Hepatocyte (in vitro differentiated cells): ENCODE data around the gene TCEA3. TPM values are rescaled to one million over a fixed set of nuclear protein-coding genes. Genes with fewer than 3 reads are reported as not detected.
A peak's percentile ranks its signal among the peaks of the same experiment; 100 is the strongest.

ENCODE experiments used
- DNase-seq: peaks from one replicate; pipeline ENCODE4 v3.0.0-alpha.2; 2016; ENCODE audit warnings: low spot score
- H2AFZ ChIP-seq: fragments of 200-600 bp; sonication (generic); 2 replicates; pipeline ENCODE4 v1.6.0; 2016; ENCODE audit warnings: antibody characterized with exemption, mild to moderate bottlenecking
- H3K27ac ChIP-seq: fragments of 200-600 bp; sonication (generic); 2 replicates; pipeline ENCODE4 v1.5.1; 2016; ENCODE audit warnings: mild to moderate bottlenecking
- H3K27me3 ChIP-seq: fragments of 200-600 bp; sonication (generic); 2 replicates; pipeline ENCODE4 v1.6.1; 2016
- H3K36me3 ChIP-seq: fragments of 200-600 bp; sonication (generic); replicated peaks from 2 replicates; pipeline ENCODE4 v1.5.1; 2016; ENCODE audit warnings: low read depth; ENCODE audit not compliant: insufficient read depth
- H3K4me1 ChIP-seq: fragments of 200-600 bp; sonication (generic); 2 replicates; pipeline ENCODE4 v1.5.1; 2016; ENCODE audit warnings: mild to moderate bottlenecking, moderate library complexity; ENCODE audit not compliant: insufficient read depth
- H3K4me2 ChIP-seq: fragments of 200-600 bp; sonication (generic); 2 replicates; pipeline ENCODE4 v1.6.0; 2016
- H3K4me3 ChIP-seq: fragments of 200-600 bp; sonication (generic); 2 replicates; pipeline ENCODE4 v1.5.1; 2016; ENCODE audit warnings: mild to moderate bottlenecking
- H3K79me2 ChIP-seq: fragments of 200-600 bp; sonication (generic); 2 replicates; pipeline ENCODE4 v1.6.0; 2017; ENCODE audit warnings: mild to moderate bottlenecking
- H3K9me2 ChIP-seq: fragments of 200-600 bp; sonication (generic); replicated peaks from 2 replicates; pipeline ENCODE4 v1.6.0; 2017; ENCODE audit warnings: mild to moderate bottlenecking; ENCODE audit not compliant: insufficient read depth
- H3K9me3 ChIP-seq: fragments of 200-600 bp; sonication (generic); 2 replicates; pipeline ENCODE4 v1.5.1; 2016; ENCODE audit warnings: low read depth, mild to moderate bottlenecking
- H4K20me1 ChIP-seq: fragments of 200-600 bp; sonication (generic); 2 replicates; pipeline ENCODE4 v1.6.0; 2016; ENCODE audit warnings: mild to moderate bottlenecking; ENCODE audit not compliant: insufficient read depth, poor library complexity, severe bottlenecking
- EZH2 ChIP-seq: fragments of 200-600 bp; sonication (generic); IDR thresholded peaks from 2 replicates; pipeline ENCODE4 v1.6.1; 2016; ENCODE audit warnings: antibody characterized with exemption, mild to moderate bottlenecking, borderline replicate concordance
- EZH2phosphoT487 ChIP-seq: fragments of 200-600 bp; sonication (generic); IDR thresholded peaks from one replicate; pipeline ENCODE4 v1.6.1; 2018; ENCODE audit warnings: antibody characterized with exemption, mild to moderate bottlenecking, low read depth, moderate library complexity; ENCODE audit not compliant: unreplicated experiment, severe bottlenecking
- WGBS: methylation state at CpG from one replicate; pipeline ENCODE4 v1.1.6; 2016; ENCODE audit warnings: low lambda C conversion rate; ENCODE audit errors: missing lambda C conversion rate; 5-methylcytosine and 5-hydroxymethylcytosine counted together
- polyA plus RNA-seq: library from polyadenylated mRNA; unstranded; fragments of >200 nt; fragmentation: Nextera tagmentation; extraction: Ambion mirVana; gene quantifications from 2 replicates; pipeline ENCODE4 v1.2.1, GENCODE V29; 2016
- total RNA-seq: library from RNA; depleted of rRNA; stranded (reverse); fragments of >200 nt; gene quantifications from 2 replicates; pipeline ENCODE4 v1.2.3, GENCODE V29; 2014
- TF ChIP-seq, protein P1 (sequence below): fragments of 200-600 bp; sonication (generic); IDR thresholded peaks from 2 replicates; pipeline ENCODE4 v1.5.1; 2016; ENCODE audit warnings: antibody characterized with exemption, mild to moderate bottlenecking; ENCODE audit not compliant: poor library complexity

The TCEA3 gene
- total and polyA plus RNA-seq, 2 experiments from 2014 or later = 30.2 to 31.2 TPM

DNA sequence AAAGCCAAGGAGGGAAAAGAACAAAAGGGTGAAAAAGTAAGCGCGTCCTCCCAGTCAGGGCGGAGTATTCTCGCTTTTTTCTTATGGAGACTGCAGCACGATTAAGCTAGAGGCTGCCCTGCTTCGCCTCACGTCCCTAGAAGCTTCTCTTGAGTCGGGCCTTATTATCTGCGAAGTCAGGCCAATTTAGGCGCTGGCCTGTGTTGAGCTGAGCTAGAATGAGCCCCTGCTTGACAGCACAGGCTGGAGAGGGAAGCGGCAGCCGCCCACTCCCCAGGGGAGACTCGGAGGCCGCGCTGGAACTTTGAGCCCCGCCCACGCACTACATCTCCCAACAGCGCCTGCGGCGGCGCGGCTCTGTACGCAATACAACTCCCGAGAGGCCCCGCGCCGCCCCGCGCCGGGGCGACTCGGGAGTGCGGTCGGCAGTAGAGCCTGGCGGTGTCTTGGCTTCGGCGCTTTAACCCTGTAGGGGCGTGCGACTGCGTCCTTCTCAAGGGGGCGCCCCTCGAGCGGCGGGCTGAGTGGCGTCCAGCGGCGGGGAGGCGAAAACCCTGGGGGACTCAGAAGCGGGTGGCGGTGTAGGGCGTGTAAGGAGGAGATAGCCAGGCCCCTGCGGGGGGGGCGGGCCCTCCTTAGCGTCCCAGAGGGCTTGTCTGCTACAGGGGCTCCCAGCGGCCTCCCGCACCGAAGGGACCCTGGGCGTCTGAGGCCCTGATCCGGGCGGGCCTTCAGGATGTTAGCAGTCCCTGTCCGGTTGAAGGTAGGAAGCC lies 55.8 kb downstream of the TCEA3 start:
- TF ChIP-seq EZH2phosphoT487 = no peak
- TF ChIP-seq, protein P1, sequence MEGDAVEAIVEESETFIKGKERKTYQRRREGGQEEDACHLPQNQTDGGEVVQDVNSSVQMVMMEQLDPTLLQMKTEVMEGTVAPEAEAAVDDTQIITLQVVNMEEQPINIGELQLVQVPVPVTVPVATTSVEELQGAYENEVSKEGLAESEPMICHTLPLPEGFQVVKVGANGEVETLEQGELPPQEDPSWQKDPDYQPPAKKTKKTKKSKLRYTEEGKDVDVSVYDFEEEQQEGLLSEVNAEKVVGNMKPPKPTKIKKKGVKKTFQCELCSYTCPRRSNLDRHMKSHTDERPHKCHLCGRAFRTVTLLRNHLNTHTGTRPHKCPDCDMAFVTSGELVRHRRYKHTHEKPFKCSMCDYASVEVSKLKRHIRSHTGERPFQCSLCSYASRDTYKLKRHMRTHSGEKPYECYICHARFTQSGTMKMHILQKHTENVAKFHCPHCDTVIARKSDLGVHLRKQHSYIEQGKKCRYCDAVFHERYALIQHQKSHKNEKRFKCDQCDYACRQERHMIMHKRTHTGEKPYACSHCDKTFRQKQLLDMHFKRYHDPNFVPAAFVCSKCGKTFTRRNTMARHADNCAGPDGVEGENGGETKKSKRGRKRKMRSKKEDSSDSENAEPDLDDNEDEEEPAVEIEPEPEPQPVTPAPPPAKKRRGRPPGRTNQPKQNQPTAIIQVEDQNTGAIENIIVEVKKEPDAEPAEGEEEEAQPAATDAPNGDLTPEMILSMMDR = peak; percentile 20
- Histone ChIP-seq H3K27me3 (no peaks in the 10 kb centered on the region), H3K4me1 (peaks cover 28% of the 10 kb centered on the region), H3K4me3 (peak overlapping the region; percentile 84), H3K4me2 (peak overlapping the region; percentile 87), H3K36me3 (peaks cover 15% of the 10 kb centered on the region), H3K27ac (peak overlapping the region; percentile 97), H2AFZ (peak overlapping the region; percentile 98), H3K9me2 (no peaks in the 10 kb centered on the region), H4K20me1 (no peaks in the 10 kb centered on the region), H3K79me2 (peaks cover 66% of the 10 kb centered on the region), H3K9me3 (peaks cover 14% of the 10 kb centered on the region)
- WGBS = under 1% methylated on average over 51 of the region's 61 CpGs
- peak; percentile 99 for DNase-seq

DNA sequence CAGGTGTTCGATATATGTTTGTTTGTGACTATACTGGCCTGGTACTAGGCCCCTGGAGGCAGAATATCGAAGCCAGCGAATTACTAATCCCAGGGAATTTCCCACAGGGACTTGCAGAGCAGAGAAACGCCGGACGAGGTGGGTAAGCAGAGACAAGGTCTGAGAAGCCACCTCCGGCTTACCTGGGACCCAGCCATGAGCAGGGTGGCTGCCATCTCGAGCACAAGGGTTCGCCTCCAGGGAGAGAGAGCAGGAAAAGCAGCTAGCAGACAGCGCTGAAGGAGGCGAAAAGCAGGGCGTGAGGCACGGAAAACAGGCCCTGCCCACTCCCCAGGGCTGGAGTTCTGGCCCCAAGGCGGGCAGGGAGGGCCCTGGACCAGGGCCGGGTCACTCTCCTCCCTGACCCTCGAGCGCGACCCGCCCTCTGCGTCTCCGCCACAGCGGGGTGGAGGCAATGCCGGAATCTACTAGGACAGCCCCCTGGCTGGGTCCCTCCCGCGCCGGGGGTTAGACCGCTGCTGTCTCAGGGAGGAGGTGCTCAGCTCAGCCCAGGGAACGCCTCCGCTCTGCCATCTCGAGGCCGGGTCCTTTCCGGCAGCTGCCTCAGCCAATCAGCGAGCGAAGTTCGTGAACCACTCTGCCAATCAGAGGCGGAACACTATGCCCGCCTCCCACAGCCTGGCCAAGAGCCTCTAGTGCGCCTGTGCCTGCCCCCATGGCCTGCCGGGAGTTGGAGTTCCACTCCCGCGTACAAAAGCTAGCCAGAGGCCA lies 56.6 kb downstream of the TCEA3 start:
- Histone ChIP-seq H3K27me3 (no peaks in the 10 kb centered on the region), H3K79me2 (peaks cover 67% of the 10 kb centered on the region)
- 7% methylated on average over 33 of the region's 41 CpGs for WGBS

DNA sequence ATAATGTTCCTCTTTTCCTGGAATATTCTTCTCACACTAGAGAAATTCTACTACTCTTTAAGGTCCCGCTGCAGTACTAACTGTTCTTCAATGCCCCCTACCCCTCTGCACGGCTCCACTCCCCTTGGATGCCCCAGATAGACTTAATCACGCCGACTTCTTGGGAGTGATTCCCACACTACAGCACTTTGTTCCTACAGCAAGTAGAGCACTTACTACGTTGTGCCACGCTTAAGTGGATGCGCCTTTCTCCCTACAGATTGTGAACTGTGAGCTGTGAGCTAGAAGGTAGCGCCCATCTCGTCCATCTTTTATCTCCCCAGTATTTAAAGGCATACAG lies 57.1 kb downstream of the TCEA3 start:
- Histone ChIP-seq H3K36me3 (peaks cover 24% of the 10 kb centered on the region), H3K9me2 (no peaks in the 10 kb centered on the region), H2AFZ (peak overlapping the region; percentile 30), H3K79me2 (peaks cover 65% of the 10 kb centered on the region), H3K27me3 (no peaks in the 10 kb centered on the region), H3K4me1 (peaks cover 28% of the 10 kb centered on the region), H3K4me3 (peak overlapping the region; percentile 32), H3K27ac (peak overlapping the region; percentile 83), H4K20me1 (no peaks in the 10 kb centered on the region), H3K4me2 (peak overlapping the region; percentile 77), H3K9me3 (peaks cover 27% of the 10 kb centered on the region)
- DNase-seq = no peak
- WGBS = 76% methylated on average over 9 of the region's 9 CpGs
- no peak for TF ChIP-seq EZH2phosphoT487
- TF ChIP-seq, protein P1 = no peak
- TF ChIP-seq EZH2 = no peak

More for the DNA sequence above, 56.6 kb downstream of the TCEA3 start:
- Histone ChIP-seq H3K4me1 (peaks cover 28% of the 10 kb centered on the region), H3K9me3 (peaks cover 21% of the 10 kb centered on the region), H2AFZ (peak overlapping the region; percentile 98), H4K20me1 (no peaks in the 10 kb centered on the region), H3K9me2 (no peaks in the 10 kb centered on the region), H3K4me3 (peak overlapping the region; percentile 84), H3K4me2 (peak overlapping the region; percentile 87), H3K27ac (peak overlapping the region; percentile 97), H3K36me3 (peaks cover 18% of the 10 kb centered on the region)
- no peak for TF ChIP-seq EZH2
- TF ChIP-seq, protein P1 = no peak
- TF ChIP-seq EZH2phosphoT487 = no peak
- peak; percentile 99 for DNase-seq
